GM18951 (cell line): Measurements from ENCODE around the gene MAN2A1.

ENCODE experiments used
- POLR2A ChIP-seq: IDR thresholded peaks from 4 replicates; pipeline ENCODE4 v1.6.1; 2011; ENCODE audit warnings: mild to moderate bottlenecking; ENCODE audit not compliant: insufficient read length, insufficient read depth; ENCODE audit errors: extremely low read depth
- in situ Hi-C: fragments of 300-500 bp; cut with MboI; formaldehyde crosslinking; loops from one replicate; pipeline ENCODE4 v1.12.0; 2022; ENCODE audit warnings: low sequenced_read_pairs, mixed read lengths, inconsistent platforms; ENCODE audit not compliant: unreplicated experiment

MAN2A1 gene

DNA sequence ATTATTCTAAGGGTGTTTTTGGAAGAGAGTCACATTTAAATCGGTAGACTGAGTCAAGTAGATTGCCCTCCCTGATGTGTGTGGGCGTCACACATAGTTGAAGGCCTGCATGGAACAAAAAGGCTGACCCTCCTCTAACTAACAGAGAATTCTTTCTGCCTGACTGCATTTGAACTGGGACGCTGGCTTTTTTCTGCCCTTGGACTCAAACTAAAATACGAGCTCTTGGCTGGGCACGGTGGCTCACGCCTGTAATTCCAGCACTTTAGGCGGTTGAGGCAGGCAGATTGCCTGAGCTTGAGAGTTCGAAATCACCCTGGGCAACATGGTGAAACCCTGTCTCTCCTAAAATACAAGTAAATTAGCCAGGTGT, 209.4 kb downstream of the MAN2A1 start:
- TF ChIP-seq POLR2A: no peak
- in situ Hi-C loops: no loop called here

DNA sequence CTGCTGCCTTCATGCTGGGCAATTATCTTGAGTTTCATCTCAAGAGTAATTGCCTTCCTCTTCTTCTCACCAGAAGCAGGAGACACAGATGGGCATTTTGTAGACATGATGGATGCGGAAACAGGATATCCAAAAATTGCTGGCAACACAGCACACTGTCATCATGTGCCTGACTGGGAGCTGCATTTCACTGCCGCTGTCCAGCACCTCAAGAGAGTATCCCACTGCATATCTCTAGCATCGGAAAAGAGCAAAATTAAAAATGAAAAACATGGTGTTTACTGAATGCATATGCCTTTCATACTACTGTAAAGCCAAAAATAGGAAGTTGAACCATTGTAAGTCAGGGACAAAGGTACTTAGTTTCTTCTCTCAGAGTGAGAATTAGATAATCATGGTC, 210.7 kb downstream of the MAN2A1 start:
- in situ Hi-C loops: no loop called here
- no peak for TF ChIP-seq POLR2A

DNA sequence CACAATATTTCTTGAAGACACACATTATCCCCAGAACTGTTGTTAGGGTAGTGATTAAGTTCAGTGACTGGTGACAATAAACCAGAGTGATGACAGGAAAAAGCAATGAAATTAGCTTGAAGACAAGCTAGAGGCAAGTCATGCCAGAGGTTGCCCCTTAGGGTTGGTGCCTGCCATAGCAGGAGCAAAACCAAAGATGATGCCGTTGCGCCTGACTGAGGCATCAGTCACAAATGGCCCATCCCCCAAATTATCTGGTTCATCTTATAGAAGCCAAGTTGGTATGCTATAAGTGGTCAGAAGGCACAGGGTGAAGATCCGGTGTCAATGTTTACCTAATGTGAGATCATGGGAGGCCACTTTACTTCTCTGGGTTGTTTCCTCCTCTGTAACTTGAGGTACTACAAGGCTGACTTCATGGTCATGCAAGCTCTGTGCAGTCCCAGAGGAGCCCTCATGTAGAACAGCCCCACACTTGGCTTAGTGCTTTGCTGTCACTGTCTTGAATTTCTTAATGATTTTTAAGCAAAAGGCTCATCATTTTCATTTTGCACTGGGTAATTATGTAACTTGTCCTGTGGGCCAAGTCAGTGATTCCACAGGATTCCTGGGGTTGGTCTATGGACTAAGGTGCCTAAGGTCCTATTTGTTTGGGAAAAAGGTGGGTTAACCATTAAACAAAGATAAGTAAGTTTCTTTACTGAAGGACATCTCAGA, 211.3 kb downstream of the MAN2A1 start:
- in situ Hi-C loops: no loop called here

DNA sequence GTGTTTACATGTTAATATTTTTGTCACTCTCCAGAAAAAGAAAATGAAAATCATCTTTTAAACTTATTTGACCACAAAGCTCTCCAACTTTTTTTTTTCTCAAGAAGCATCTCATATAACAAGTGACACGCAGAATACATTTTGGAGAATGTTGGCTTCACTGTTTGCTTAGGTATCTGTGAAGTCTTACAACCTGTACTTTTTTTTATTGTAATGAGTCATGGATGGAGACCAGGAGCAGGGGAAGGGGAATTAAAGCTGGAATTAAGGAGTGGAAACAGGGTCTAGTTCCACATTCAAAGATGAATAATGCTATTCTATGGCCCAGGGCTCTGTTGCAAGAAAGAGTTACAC, 211.9 kb downstream of the MAN2A1 start:
- no peak for TF ChIP-seq POLR2A
- in situ Hi-C loops: no loop called here

More for the DNA sequence above, 211.3 kb downstream of the MAN2A1 start:
- no peak for TF ChIP-seq POLR2A

DNA sequence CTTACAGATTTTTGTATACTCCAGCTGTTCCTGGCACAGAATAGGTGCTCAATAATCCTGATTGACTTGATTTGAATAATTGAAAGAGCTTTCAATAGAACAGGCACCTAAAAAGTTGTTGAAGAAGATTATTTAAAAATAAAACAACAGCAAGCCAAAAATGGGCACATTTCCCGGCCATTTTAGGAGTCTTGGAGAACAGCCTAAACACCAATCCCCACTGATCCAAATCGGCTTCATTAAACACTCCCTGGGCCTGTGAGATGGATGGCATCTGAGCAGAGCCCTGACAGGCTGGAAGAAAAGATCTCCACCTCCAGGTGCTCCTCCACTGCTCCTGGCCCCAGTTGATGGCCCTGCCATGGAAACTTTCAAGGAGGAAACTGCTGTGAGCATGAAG, 213.3 kb downstream of the MAN2A1 start:
- in situ Hi-C loops: no loop called here
- no peak for TF ChIP-seq POLR2A

- in situ Hi-C loops: no loop called here
Observed at GRCh38 chr5:109905906-109906305, 216.2 kb downstream of the MAN2A1 start.

GRCh38 chr5:109907189-109907588, 217.5 kb downstream of the MAN2A1 start:
- in situ Hi-C loops: no loop called here
- TF ChIP-seq POLR2A: no peak

More at GRCh38 chr5:109905906-109906305, 216.2 kb downstream of the MAN2A1 start:
- TF ChIP-seq POLR2A: no peak

DNA sequence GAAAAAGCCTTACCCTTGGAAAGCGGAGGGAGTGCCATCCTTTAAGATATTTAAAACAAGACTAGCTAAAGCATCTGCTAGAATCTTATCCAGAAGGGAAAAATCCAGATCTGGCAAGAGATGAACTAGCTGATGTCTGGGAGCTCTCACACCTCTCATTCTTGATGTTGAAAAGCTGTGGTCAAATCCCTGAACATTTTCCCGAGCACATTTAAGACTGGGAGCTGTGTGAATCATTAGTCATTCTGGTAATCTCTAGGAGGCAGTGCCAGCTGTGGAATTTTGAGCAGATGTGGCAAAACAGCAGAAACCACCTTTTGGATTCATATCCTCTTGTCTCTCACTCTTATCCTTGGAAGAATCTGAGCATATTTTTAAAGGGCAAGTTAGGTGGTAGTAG, 218.0 kb downstream of the MAN2A1 start:
- no peak for TF ChIP-seq POLR2A
- in situ Hi-C loops: no loop called here

DNA sequence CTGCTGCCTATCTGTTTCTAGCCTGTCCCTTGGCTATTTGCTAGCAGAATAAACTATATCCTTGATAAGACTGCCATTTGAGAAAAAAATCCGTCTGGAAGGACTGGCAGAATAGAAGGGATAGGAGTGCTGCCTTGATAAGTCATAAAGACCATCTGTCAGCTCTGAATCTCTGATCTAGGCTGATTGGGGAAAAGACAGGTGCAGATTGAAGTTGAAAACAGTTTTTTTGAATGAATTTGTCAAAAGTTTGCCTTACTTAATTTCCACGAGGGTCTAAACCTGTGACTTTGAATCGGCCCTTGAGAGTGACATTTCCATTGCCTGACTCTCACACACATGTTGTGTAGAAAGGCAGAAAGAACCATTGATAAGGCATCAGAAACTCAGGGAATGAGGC, 218.6 kb downstream of the MAN2A1 start:
- TF ChIP-seq POLR2A: no peak
- in situ Hi-C loops: no loop called here

- in situ Hi-C loops: no loop called here
Observed at GRCh38 chr5:109910874-109911273, 221.1 kb downstream of the MAN2A1 start.

DNA sequence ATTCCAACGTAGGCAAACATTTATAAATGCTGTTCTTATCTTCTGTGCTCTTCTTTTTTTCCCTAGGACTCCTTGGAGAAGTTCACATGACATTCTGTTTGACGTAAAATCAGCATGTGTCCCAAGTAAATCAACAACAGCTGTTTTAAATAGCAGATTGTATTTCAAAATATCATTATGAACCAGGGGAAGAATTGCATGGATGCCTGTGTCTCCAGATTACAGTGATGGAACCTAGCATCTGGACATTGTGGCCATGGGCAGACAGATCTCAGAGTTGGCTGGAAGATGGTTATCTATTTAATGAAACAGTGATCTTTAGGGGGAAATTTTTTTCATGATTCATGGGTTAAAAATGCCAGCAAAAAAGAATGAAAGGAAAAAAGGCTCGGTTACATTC, 222.0 kb downstream of the MAN2A1 start:
- in situ Hi-C loops: no loop called here
- TF ChIP-seq POLR2A: no peak

More at GRCh38 chr5:109910874-109911273, 221.1 kb downstream of the MAN2A1 start:
- TF ChIP-seq POLR2A: no peak

GRCh38 chr5:109914906-109915305, 225.2 kb downstream of the MAN2A1 start:
- no peak for TF ChIP-seq POLR2A
- in situ Hi-C loops: no loop called here

DNA sequence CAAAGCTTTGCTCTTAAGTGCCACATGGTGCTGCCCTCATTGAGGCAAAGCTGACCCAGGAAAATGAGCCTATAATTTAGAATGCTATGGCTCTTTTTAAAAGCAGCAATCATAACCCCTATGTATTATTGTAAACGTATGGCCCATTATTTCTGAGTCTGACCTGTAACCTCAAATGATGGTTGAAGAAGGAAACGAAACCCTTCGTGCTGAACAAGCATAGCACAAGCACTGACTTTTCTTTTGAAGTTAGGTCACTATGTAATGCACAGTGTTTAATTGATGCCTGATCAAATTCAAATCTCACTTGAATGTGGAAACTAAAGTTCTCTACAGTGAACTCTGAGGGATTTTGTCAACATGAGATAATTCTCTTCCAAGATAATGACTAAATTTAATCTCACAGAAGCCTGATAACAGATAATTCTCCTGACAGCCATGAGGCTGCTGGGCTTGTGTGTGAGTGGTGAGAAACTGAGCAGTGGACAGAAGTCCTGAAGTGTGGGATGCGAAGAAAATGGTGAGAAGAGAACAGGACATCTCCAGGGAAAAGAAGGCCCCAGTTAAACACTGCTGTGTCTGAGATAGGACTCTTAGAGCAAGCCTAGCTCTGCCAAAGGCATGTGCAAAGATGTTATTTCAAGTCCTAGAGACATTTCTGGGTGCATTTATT, 226.9 kb downstream of the MAN2A1 start:
- TF ChIP-seq POLR2A: no peak
- in situ Hi-C loops: no loop called here
